Endothelial cell of umbilical vein (primary cell): ENCODE data around the gene RCOR3. TPM values are rescaled to one million over a fixed set of nuclear protein-coding genes. Genes with fewer than 3 reads are reported as not detected.
"Not testable (repeated sequence)": the region's sequence is repeated elsewhere in the genome, so short reads cannot be mapped to it uniquely, and the experiment has no call there.

ENCODE experiments used
- BruUV-seq: library from RNA; stranded (reverse); fragments of 400-500 nt; replicated peaks from 2 replicates; lab custom pipeline; 2021; lab: Mats Ljungman, UMichigan
- CTCF ChIA-PET: fragments of 300-600, 350-600 bp; sonication (Branson Sonifier 250); formaldehyde crosslinking; loops from one replicate; lab custom pipeline; 2021; ENCODE audit warnings: antibody characterized with exemption, inconsistent platforms; lab: Charles Lee
- POLR2A ChIA-PET: fragments of 300-600, 350-600 bp; sonication (Branson Sonifier 250); formaldehyde crosslinking; loops from one replicate; lab custom pipeline; 2021; ENCODE audit warnings: antibody characterized with exemption, inconsistent platforms; lab: Charles Lee
- DNase-seq: peaks from one replicate; pipeline ENCODE4 v3.0.0-alpha.2; 2011; ENCODE audit warnings: low read depth, low spot score
- FAIRE-seq: peaks from 2 replicates; lab custom pipeline; 2011; peaks lifted over from hg19 to GRCh38; lab: Jason Lieb, UNC
- H2AFZ ChIP-seq: 2 replicates; pipeline ENCODE4 v1.6.0; 2012; ENCODE audit warnings: low read depth, low read length, control low read depth, inconsistent platforms
- H3K27ac ChIP-seq: 2 replicates; pipeline ENCODE4 v1.5.1; 2011; ENCODE audit warnings: low read depth, mild to moderate bottlenecking, control low read depth, low read length, moderate library complexity; ENCODE audit not compliant: insufficient read depth
- H3K27me3 ChIP-seq, 2 experiments: 2 replicates each; pipeline versions ENCODE4 v1.6.0 to v1.6.1; 2011; ENCODE audit warnings: low read length in 2 of 2, mixed read lengths in 1 of 2; ENCODE audit not compliant: control insufficient read depth in 2 of 2, insufficient read depth in 2 of 2
- H3K36me3 ChIP-seq, 2 experiments: 2 replicates in 1 of 2; 3 replicates in 1 of 2; pipeline ENCODE4 v1.5.1; 2011; ENCODE audit warnings: low read length in 2 of 2, mild to moderate bottlenecking in 1 of 2, moderate library complexity in 1 of 2; ENCODE audit not compliant: control insufficient read depth in 2 of 2, insufficient read depth in 2 of 2; ENCODE audit errors: extremely low read depth in 1 of 2
- H3K4me1 ChIP-seq: 3 replicates; pipeline ENCODE4 v1.5.1; 2011; ENCODE audit warnings: mild to moderate bottlenecking, low read length; ENCODE audit not compliant: control insufficient read depth, insufficient read depth; ENCODE audit errors: extremely low read depth
- H3K4me2 ChIP-seq: 2 replicates; pipeline ENCODE4 v1.6.1; 2011; ENCODE audit warnings: low read length, control low read depth, mixed read lengths; ENCODE audit not compliant: insufficient read depth
- H3K4me3 ChIP-seq, 3 experiments: fragments of 200-600 bp in 1 of 3; sonication (generic), shearing (Covaris generic) in 1 of 3; replicated peaks in 1 of 3; 2 replicates each; pipeline ENCODE4 v1.5.1; 2011 to 2016; ENCODE audit warnings: control low read depth in 3 of 3, low read length in 3 of 3, mild to moderate bottlenecking in 2 of 3, inconsistent platforms in 1 of 3, low read depth in 1 of 3, moderate library complexity in 1 of 3; ENCODE audit not compliant: insufficient read depth in 1 of 3
- H3K79me2 ChIP-seq: 2 replicates; pipeline ENCODE4 v1.6.0; 2012; ENCODE audit warnings: low read length, inconsistent platforms; ENCODE audit not compliant: control insufficient read depth, insufficient read depth
- H3K9ac ChIP-seq: replicated peaks from 2 replicates; pipeline ENCODE3; 2011; ENCODE audit warnings: low read length, control low read depth; ENCODE audit not compliant: insufficient read depth; ENCODE audit errors: extremely low read depth
- H3K9me1 ChIP-seq: replicated peaks from 3 replicates; pipeline ENCODE4 v1.6.0; 2011; ENCODE audit warnings: mild to moderate bottlenecking, low read length; ENCODE audit not compliant: control insufficient read depth, insufficient read depth; ENCODE audit errors: extremely low read depth
- H3K9me3 ChIP-seq: replicated peaks from 2 replicates; pipeline ENCODE4 v1.5.1; 2012; ENCODE audit warnings: low read length, inconsistent platforms; ENCODE audit not compliant: control insufficient read depth, insufficient read depth
- H4K20me1 ChIP-seq: replicated peaks from 2 replicates; pipeline ENCODE3; 2011; ENCODE audit warnings: mild to moderate bottlenecking, low read length; ENCODE audit not compliant: control insufficient read depth, insufficient read depth; ENCODE audit errors: extremely low read depth
- FOS ChIP-seq: IDR thresholded peaks from 2 replicates; pipeline ENCODE4 v1.6.1; 2011; ENCODE audit warnings: mild to moderate bottlenecking, low read length, moderate library complexity, borderline replicate concordance; ENCODE audit not compliant: insufficient read depth
- GATA2 ChIP-seq: IDR thresholded peaks from 2 replicates; pipeline ENCODE4 v1.7.0; 2011; ENCODE audit warnings: low read depth, mild to moderate bottlenecking, moderate library complexity, mixed read lengths, low read length; ENCODE audit not compliant: insufficient read length, insufficient read depth
- JUN ChIP-seq: IDR thresholded peaks from 2 replicates; pipeline ENCODE4 v1.6.1; 2011; ENCODE audit warnings: borderline replicate concordance, low read depth; ENCODE audit not compliant: insufficient read length, insufficient read depth
- POLR2A ChIP-seq: IDR thresholded peaks from 2 replicates; pipeline ENCODE4 v1.6.1; 2012; ENCODE audit warnings: low read depth, mild to moderate bottlenecking, control low read depth, low read length
- dilution Hi-C: fragments of 300-500 bp; cut with MboI; formaldehyde crosslinking; loops from one replicate; pipeline ENCODE4 v1.15.0; 2019; ENCODE audit warnings: low sequenced_read_pairs; ENCODE audit not compliant: extremely low pct_ligation_motif_present
- intact Hi-C: fragments of 100-400 bp; cut with micrococcal nuclease; formaldehyde crosslinking; loops from one replicate; pipeline ENCODE4 v1.10.0; 2022
- polyA plus RNA-seq, 4 experiments: library from polyadenylated mRNA; depleted of rRNA in 3 of 4; stranded (reverse) in 3 of 4; unstranded in 1 of 4; fragments of >200 nt; gene quantifications; 2 replicates each; pipeline versions ENCODE4 v1.2.1 to v1.2.3, GENCODE V29; 2011 to 2012; ENCODE audit warnings: missing spikeins in 1 of 4
- total RNA-seq: library from RNA; stranded (reverse); gene quantifications from 2 replicates; pipeline ENCODE4 v1.2.3, GENCODE V29; 2021
- TF ChIP-seq, protein P1 (sequence below): IDR thresholded peaks from 2 replicates; pipeline ENCODE4 v1.6.1; 2011; ENCODE audit not compliant: insufficient read depth, insufficient read length

Gene RCOR3
- total and polyA plus RNA-seq, 2 donors (not counting 3 experiments of a cell fraction or from before 2014, with no cell fraction given) = 24.2 to 34.0 TPM

DNA sequence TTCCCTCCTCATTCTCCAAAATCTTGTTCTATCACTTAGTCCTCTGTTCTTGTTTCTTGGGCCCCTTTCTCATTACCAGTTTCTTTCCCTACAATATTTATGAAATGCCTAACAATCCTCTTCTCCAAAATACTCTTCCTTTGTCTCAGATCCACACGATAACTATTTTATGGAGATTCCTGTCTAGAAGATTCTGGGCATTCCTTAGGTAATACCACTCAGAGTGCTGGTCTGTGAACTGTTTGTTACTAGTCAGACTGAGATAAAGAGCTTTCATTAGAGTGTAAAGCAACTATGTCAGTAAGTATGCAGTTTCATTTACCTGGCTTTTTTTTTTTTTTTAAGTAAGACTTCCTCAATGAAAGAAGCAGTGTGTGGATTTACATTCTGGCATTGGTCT, 18.1 kb upstream of the RCOR3 start:
- no peaks in the 10 kb centered on the region for H3K9me1 ChIP-seq
- H3K79me2 ChIP-seq = no peaks in the 10 kb centered on the region
- no peak overlapping the region for H3K4me3 ChIP-seq
- TF ChIP-seq FOS = no peak
- no peak for TF ChIP-seq JUN
- TF ChIP-seq GATA2 = no peak
- TF ChIP-seq, protein P1, sequence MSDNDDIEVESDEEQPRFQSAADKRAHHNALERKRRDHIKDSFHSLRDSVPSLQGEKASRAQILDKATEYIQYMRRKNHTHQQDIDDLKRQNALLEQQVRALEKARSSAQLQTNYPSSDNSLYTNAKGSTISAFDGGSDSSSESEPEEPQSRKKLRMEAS = no peak
- TF ChIP-seq POLR2A = no peak
- H3K27me3 ChIP-seq = peaks cover 0 to 3% of the 10 kb centered on the region in 2 experiments
- CTCF ChIA-PET = no interaction called here
- H3K27ac ChIP-seq = no peak overlapping the region
- FAIRE-seq (no peak), DNase-seq (no peak)
- BruUV-seq = no TSS peak
- H2AFZ ChIP-seq = no peak overlapping the region
- intact Hi-C loops = no loop called here
- POLR2A ChIA-PET = no interaction called here
- no peaks in the 10 kb centered on the region for H3K4me1 ChIP-seq
- no peak overlapping the region for H3K4me2 ChIP-seq
- no peaks in the 10 kb centered on the region for H3K9me3 ChIP-seq
- no peak overlapping the region for H3K9ac ChIP-seq
- no peaks in the 10 kb centered on the region for H3K36me3 ChIP-seq
- dilution Hi-C loops = no loop called here
- no peaks in the 10 kb centered on the region for H4K20me1 ChIP-seq

DNA sequence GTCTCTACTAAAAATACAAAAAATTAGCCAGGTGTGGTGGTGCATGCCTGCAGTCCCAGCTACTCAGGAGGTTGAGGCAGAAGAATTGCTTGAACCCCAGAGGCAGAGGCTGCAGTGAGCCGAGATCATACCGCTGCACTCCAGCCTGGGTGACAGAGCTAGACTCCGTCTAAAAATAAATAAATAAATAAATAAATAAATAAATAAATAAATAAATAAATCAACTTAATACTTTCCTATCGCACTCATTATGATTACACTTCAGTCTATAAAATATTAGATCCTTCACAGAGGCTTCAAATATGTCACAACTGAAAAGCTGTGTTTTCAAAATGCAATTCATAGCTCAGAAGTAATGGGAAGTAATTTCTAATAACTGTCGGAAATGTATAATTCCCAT, 15.5 kb upstream of the RCOR3 start:
- CTCF ChIA-PET = interaction anchor here (1.0 kb wide), 1 partner anchor 15 kb away, joined by 3 read pairs; no protein-coding TSS in a partner anchor
- H3K9ac ChIP-seq, H3K27ac ChIP-seq, H3K9me3 ChIP-seq, H3K4me2 ChIP-seq, H3K79me2 ChIP-seq, DNase-seq, H3K27me3 ChIP-seq, BruUV-seq, FAIRE-seq, H3K9me1 ChIP-seq, H3K36me3 ChIP-seq, H3K4me3 ChIP-seq, H2AFZ ChIP-seq, H3K4me1 ChIP-seq, POLR2A ChIA-PET, H4K20me1 ChIP-seq, intact Hi-C loops, dilution Hi-C loops: not testable (repeated sequence)

DNA sequence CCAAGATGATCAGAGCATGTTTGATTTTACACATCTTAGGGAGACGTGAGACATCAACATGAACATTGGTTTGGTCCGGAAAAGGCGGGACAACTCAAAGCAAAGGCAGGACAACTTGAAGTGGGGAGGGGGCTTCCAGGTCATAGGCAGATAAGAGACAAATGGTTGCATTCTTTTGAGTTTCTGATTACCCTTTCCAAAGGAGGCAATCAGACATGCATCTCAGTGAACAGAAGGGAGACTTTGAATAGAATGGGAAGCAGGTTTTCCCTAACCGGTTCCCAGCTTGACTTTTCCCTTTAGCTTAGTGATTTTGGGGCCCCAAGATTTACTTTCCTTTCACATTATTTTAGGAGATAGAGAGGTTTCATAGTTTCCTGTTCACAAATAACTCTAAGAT, 12.6 kb upstream of the RCOR3 start:
- dilution Hi-C loops, intact Hi-C loops, DNase-seq, H3K79me2 ChIP-seq, H3K4me1 ChIP-seq, BruUV-seq, H3K9ac ChIP-seq, H3K27me3 ChIP-seq, H3K4me3 ChIP-seq, H3K36me3 ChIP-seq, H3K9me1 ChIP-seq, POLR2A ChIA-PET, H3K4me2 ChIP-seq, CTCF ChIA-PET, H3K27ac ChIP-seq, H4K20me1 ChIP-seq, H2AFZ ChIP-seq, H3K9me3 ChIP-seq, FAIRE-seq: not testable (repeated sequence)
